Measurements from ENCODE around the gene SULT4A1.

DNA sequence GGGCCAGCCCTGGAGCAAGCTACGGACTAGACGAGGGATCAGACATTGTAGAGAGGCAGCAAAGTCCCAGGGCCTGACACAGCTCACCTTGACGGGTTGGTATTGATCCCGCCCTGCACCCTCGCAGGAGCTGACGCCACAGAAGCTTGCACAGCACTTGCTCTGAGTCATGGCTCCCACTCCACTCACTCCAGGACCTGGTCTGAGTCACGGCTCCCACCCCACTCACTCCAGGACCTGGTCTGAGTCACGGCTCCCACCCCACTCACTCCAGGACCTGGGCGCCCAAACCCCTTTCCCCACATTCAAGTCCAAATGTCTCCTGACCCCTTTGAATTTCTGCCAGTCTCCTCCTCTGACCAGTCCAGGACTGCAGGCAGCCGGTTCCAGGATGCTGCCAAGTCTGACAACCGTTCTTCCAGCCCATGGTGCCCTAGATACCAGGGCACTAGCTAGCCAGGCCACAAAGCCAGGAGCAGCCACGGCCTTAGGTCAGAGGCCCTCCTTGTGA, 35.5 kb upstream of the SULT4A1 start:
- TF ChIP-seq CTCF (IDR thresholded peaks at IDR 0.05) (no peak), POLR2A (IDR thresholded peaks at IDR 0.05) (no peak)

Measured in esophagus squamous epithelium (tissue), 4 donors.